SU-DHL-6 (cell line): Measurements from ENCODE around the gene PLD1.

ENCODE experiments used
- H2AFZ ChIP-seq: fragments of 200-600 bp; sonication (generic); 2 replicates; pipeline ENCODE4 v1.6.1; 2014; ENCODE audit warnings: low read depth, mild to moderate bottlenecking, moderate library complexity, mixed read lengths, antibody characterized with exemption, low read length; ENCODE audit not compliant: severe bottlenecking
- H3F3A ChIP-seq: fragments of 200-600 bp; shearing (Covaris generic); 2 replicates; pipeline ENCODE4 v1.6.0; 2016; ENCODE audit warnings: antibody characterized with exemption, mild to moderate bottlenecking; ENCODE audit not compliant: insufficient read depth
- H3K27ac ChIP-seq: fragments of 200-600 bp; sonication (generic); 2 replicates; pipeline ENCODE4 v1.5.1; 2016; ENCODE audit warnings: low read depth, mild to moderate bottlenecking, low read length, moderate library complexity, mixed read lengths
- H3K27me3 ChIP-seq: fragments of 200-600 bp; sonication (generic), shearing (Covaris generic); 2 replicates; pipeline ENCODE4 v1.6.0; 2014; ENCODE audit warnings: mild to moderate bottlenecking, low read length
- H3K36me3 ChIP-seq: fragments of 200-600 bp; sonication (generic); 2 replicates; pipeline ENCODE4 v1.6.1; 2014; ENCODE audit warnings: mild to moderate bottlenecking, low read length, mixed read lengths
- H3K4me2 ChIP-seq: fragments of 300-600, 200-600 bp; shearing (Covaris generic), sonication (generic); 2 replicates; pipeline ENCODE4 v1.6.0; 2014; ENCODE audit warnings: low read length, low read depth, mild to moderate bottlenecking; ENCODE audit not compliant: poor library complexity, severe bottlenecking
- H3K4me3 ChIP-seq: fragments of 200-600 bp; sonication (generic); 2 replicates; pipeline ENCODE4 v1.5.1; 2014; ENCODE audit warnings: antibody characterized with exemption, low read length, mild to moderate bottlenecking, mixed read lengths; ENCODE audit not compliant: insufficient read depth, poor library complexity, severe bottlenecking
- H3K79me2 ChIP-seq: fragments of 200-600 bp; sonication (generic); 2 replicates; pipeline ENCODE4 v1.6.1; 2014; ENCODE audit warnings: mild to moderate bottlenecking, low read length, moderate library complexity; ENCODE audit not compliant: insufficient read depth
- H3K9ac ChIP-seq: fragments of 200-600 bp; sonication (generic); 2 replicates; pipeline ENCODE4 v1.7.0; 2014; ENCODE audit warnings: mild to moderate bottlenecking, low read length
- H3K9me2 ChIP-seq: fragments of 200-600 bp; sonication (generic); replicated peaks from 2 replicates; pipeline ENCODE4 v1.6.1; 2014; ENCODE audit warnings: low read length; ENCODE audit not compliant: insufficient read depth
- H3K9me3 ChIP-seq: fragments of 200-600 bp; sonication (generic); 2 replicates; pipeline ENCODE4 v1.6.1; 2014; ENCODE audit warnings: low read length, mixed read lengths; ENCODE audit not compliant: insufficient read depth
- H4K20me1 ChIP-seq: fragments of 200-600 bp; sonication (generic); 2 replicates; pipeline ENCODE4 v1.6.1; 2014; ENCODE audit warnings: low read depth, mild to moderate bottlenecking, antibody characterized with exemption, low read length, moderate library complexity, mixed read lengths
- CTCF ChIP-seq: fragments of 200-600 bp; sonication (generic); IDR thresholded peaks from one replicate; pipeline ENCODE4 v1.5.1; 2017; ENCODE audit warnings: antibody characterized with exemption, mild to moderate bottlenecking, low read length, moderate library complexity; ENCODE audit not compliant: insufficient read depth, poor library complexity, severe bottlenecking
- EZH2phosphoT487 ChIP-seq: fragments of 200-600 bp; sonication (generic), shearing (Covaris generic); conservative IDR thresholded peaks from 2 replicates; pipeline ENCODE4 v1.6.1; 2018; ENCODE audit warnings: mild to moderate bottlenecking, antibody characterized with exemption, low read length, moderate library complexity, mixed read lengths

The PLD1 gene

DNA sequence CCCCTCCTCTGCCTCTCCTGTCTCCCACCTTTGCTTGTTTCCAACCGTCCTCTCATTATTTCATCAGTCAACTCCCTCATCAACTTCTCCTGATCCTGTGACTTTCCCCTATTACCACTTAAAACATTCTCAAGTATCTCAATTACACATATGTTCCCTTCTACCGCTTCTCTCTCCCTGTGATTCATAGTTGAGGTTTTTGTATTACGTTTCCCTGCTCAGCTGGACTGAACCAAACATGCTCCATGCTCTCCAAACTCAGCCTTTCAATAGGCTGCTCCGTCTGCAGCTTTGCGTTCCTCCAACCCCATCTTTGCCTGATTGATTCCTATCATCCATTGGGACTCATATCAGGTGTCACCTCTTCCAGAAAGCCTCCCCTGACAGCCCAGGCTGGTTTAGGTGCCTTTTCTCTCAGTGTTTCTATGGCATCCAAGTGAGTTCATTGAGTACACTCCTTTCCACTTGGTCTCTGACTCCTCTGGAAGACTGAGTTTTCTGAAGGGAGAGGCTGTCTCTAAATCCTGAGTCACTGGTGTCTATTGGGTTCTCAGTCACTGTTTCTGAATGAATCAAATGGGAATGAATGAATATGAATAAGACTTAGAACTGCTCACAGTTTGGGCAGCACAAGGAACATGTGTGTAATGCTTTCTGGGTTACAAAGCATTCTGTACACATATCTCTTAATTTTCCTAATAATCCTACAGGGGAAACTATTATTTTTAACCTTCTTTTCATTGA lies 56.4 kb downstream of the PLD1 start:
- H3K9ac ChIP-seq, result no peak overlapping the region
- TF ChIP-seq EZH2phosphoT487, result no peak
- TF ChIP-seq CTCF, result no peak
- no peaks in the 10 kb centered on the region for H3K9me3 ChIP-seq
- no peaks in the 10 kb centered on the region for H3K27me3 ChIP-seq
- no peaks in the 10 kb centered on the region for H3F3A ChIP-seq
- no peaks in the 10 kb centered on the region for H3K9me2 ChIP-seq
- no peak overlapping the region for H3K27ac ChIP-seq
- no peaks in the 10 kb centered on the region for H3K36me3 ChIP-seq
- no peak overlapping the region for H3K4me3 ChIP-seq
- H2AFZ ChIP-seq, result no peak overlapping the region
- no peak overlapping the region for H3K4me2 ChIP-seq
- no peaks in the 10 kb centered on the region for H4K20me1 ChIP-seq
- no peaks in the 10 kb centered on the region for H3K79me2 ChIP-seq

- no peaks in the 10 kb centered on the region for H3K9me3 ChIP-seq
- H3K4me2 ChIP-seq, result no peak overlapping the region
- H4K20me1 ChIP-seq, result no peaks in the 10 kb centered on the region
- H3K9me2 ChIP-seq, result no peaks in the 10 kb centered on the region
- H3K4me3 ChIP-seq, result no peak overlapping the region
- no peaks in the 10 kb centered on the region for H3K79me2 ChIP-seq
- H3F3A ChIP-seq, result no peaks in the 10 kb centered on the region
- no peaks in the 10 kb centered on the region for H3K27me3 ChIP-seq
- no peak overlapping the region for H3K27ac ChIP-seq
- TF ChIP-seq CTCF (no peak), EZH2phosphoT487 (no peak)
- no peak overlapping the region for H3K9ac ChIP-seq
- no peak overlapping the region for H2AFZ ChIP-seq
- no peaks in the 10 kb centered on the region for H3K36me3 ChIP-seq
These were observed 57.2 kb downstream of the PLD1 start for GRCh38 chr3:171753025-171753472.

DNA sequence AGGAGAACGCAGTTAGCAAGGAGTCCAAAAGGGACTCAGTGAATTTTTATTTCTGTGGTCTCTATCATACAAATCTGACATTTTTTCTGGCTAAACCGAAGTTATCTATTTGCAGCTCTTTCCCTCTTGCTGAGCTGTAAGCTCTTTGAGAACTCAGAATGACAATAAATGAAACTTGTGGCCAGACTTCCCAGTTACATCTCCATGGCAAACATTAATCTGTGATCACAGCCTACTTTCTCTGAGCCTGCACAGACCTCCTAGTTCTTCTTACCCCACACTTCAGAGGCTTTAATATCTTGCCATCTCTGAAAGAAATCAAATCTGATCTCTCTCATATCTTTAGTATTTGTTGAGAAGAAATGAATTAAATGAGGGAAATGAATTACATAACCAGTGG lies 58.0 kb downstream of the PLD1 start:
- no peak overlapping the region for H3K4me3 ChIP-seq
- no peaks in the 10 kb centered on the region for H3K79me2 ChIP-seq
- TF ChIP-seq EZH2phosphoT487 (no peak), CTCF (no peak)
- H3K27ac ChIP-seq, result no peak overlapping the region
- no peaks in the 10 kb centered on the region for H3K27me3 ChIP-seq
- no peaks in the 10 kb centered on the region for H3K9me3 ChIP-seq
- H4K20me1 ChIP-seq, result no peaks in the 10 kb centered on the region
- H3K36me3 ChIP-seq, result no peaks in the 10 kb centered on the region
- H3K9me2 ChIP-seq, result no peaks in the 10 kb centered on the region
- H3K4me2 ChIP-seq, result no peak overlapping the region
- H2AFZ ChIP-seq, result no peak overlapping the region
- no peak overlapping the region for H3K9ac ChIP-seq
- H3F3A ChIP-seq, result no peaks in the 10 kb centered on the region
